ENCODE results near the gene BRAF.
"Not testable (repeated sequence)": the region's sequence is repeated elsewhere in the genome, so short reads cannot be mapped to it uniquely, and the experiment has no call there.

The BRAF gene

DNA sequence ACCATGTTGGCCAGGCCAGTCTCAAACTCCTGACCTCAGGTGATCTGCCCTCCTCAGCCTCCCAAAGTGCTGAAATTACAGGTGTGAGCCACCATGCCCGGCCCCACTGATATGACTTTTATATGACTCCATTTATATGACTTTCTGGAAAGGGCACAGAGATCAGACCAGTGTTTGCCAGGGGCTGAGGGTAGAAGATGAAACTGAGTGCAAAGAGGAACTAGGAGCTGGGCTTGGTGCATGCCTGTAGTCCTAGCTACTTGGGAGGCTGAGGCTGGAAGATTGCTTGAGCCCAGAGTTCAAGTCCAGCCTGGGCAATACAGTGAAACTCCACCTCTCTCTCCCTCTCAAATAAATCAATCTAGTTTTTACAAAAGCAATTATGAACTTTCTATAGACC is 7.5 kb downstream of the BRAF start:
- DNase-seq = no peak

DNA sequence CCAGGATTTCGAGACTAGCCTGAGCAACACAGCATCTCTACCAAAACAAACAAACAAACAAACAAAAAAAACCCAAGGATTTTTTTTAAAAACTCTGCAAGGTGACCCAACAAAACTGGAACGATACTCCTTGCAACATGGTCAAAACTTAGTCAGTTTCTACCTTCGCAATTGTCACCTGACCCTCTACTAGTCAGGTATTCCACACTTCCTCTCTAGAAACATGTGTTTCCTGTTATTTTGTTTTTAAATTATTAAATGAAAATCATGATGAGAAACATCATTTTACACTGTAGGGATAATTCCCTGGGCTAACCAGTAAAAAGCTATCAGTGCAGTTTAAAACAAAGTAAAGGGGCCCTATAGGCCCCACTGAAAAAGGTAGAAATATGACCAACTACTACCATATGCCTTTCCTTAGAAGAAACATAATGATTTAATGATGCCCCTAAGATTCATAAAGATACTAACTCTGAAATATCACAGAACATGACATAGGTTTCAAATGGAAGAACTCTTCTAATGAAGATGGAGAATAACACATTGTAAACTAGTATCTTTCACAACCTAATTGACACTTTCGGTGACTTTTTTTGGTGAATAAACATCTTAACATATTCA is 8.7 kb downstream of the BRAF start:
- DNase-seq = no peak

DNA sequence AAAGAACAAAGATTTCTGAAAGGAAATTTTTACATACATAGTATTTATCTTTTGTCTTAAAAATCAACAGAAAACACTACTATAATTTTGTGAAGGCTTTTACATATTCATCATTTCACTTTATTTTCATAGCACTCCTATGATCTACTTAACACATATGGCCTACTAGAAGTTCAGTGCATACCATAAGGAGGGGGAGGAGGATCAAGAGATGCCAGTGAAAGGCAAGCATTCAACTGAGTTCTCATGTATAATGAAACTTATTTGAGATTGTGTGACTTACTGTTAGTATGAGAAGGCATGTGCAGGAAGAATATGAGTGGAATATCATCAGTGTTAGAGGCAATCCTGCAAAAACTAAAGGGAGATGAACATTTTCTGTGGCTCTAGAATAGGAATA is 10.6 kb downstream of the BRAF start:
- DNase-seq = no peak

DNA sequence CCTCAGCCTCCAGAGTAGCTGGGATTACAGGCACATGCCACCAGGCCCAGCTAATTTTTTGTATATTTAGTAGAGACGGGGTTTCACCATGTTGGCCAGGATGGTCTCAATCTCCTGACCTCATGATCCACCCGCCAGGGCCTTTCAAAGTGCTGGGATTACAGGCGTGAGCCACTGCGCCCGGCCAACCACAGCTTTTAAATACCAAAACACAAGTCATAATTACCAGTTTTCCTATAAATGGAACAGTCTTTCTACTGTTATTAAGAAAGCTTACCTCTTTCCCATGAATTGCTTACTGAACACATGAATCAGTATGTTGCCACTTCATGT is 11.2 kb downstream of the BRAF start:
- DNase-seq = not testable (repeated sequence)

DNA sequence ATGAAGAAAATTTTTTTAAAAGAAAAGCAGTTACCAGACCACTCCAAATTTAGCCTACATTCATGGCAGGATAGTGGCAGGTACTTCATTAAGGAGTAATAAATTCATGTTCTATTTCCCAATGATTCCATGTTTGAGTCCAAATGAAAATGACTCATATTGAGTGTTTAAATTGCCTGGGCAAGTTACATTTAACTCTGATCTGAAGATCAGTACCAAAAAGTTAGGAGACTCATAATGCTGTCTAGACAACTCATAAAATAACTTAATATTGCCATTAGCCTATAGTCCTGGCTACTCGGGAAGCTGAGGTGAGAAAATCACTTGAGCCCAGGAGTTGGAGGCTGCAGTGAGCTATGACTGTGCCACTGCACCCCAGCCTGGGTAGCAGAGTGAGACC is 13.0 kb downstream of the BRAF start:
- DNase-seq = no peak

DNA sequence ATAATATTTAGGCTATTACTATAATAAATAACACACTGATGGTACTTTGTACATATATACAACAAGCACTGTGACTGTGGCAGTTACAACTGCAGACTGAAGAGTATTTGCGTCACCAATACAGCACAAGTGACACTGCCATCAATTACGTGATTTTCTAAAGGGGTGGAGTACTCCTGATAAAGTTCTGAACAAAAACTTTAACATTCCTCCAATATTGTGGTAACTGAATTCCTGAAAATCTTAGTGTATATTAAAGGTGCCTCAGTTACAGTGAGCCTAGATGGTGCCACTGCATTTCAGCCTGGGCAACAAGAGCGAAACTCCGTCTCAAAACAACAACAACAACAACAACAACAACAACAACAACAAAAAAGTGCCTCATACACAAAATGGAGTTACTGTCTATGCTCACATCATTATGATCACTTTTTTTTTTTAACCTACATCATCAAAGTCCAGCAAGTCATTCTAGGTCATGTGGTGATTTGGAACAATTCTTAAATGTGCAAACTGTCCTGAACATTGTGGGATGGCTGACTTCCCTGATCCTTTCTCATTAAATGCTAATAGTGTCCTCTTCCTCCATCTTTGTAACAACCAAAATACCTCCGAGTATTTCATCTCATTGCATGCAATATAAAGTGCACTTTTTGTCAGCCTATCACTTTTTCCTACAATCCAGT is 15.1 kb downstream of the BRAF start:
- no peak for DNase-seq

DNA sequence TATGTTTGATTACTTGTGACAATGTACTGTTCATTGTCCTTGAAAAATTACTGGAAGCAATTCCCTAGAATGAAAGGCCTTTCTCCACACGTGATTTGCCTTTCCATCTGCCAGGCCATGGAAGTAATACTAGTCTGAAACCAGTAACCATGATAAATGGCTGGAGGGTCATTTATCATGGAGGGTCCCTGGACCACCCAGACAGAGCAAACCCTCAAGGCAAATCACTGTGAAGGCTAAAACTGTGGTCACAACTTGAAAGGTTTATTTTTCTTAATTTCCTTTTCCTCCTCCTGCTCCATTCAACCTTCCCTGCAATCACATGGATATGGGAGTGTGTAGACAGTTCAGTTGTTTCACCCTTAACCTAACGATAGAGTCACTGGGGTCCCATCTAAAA is 16.4 kb downstream of the BRAF start:
- DNase-seq = no peak

DNA sequence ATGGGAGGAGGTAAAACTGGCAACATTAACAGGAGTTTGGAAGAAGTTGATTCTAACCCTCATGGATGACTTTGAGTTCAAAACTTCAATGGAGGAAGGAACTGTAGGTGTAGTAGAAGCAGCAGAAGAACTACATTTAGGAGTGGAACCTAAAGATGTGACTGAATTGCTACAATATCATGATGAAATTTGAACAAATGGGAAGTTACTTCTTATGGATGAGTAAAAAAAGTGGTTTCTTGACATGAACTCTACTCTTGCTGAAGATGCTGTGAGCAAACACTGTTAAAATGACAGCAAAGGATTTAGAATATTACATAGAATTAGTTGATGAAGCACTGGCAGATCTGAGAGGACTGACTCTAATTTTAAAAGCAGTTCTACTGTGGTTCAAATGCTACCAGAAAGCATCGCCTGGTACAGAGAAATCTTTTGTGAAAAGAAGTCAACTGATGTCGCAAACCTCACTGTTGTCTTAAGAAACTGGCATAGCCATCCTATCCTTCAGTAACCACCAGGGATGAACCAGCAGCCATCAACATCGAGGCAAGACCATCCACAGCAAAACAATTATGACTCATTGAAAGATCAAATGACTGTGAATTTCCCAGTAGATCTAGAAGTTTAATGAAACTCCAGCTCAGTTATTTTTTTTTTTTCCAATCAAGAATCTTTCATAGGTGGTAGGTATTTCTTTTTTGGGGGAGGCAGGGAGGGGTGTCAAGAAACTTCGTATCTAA is 20.8 kb downstream of the BRAF start:
- DNase-seq = peak; percentile 51

DNA sequence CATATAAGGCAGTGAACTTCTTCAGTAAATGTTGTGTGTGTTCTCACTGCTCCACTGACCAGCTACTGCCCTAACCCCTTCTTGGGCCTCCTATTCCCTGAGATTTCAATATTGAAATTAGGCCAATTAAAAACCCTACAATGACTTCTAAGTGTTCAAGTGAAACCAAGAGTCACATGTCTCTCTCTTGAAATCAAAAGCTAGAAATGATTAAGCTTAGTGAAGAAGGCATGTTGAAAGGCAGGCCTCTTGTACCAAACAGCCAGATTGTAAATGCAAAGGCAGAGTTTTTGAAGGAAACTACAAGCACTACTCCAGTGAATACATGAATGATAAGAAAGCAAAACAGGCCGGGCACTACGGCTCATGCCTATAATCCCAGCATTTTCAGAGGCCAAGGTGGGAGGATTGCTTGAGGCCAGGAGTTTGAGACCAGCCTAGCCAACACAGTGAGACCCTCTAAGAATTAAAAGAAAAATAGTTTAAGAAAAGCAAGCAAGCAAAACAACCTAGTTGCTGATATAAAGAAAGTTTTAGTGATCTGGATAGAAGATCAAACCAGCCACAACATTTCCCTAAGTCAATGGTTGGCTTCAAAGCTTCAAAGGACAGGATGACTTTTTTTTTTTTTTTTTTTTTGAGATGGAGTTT is 22.3 kb downstream of the BRAF start:
- no peak for DNase-seq

DNA sequence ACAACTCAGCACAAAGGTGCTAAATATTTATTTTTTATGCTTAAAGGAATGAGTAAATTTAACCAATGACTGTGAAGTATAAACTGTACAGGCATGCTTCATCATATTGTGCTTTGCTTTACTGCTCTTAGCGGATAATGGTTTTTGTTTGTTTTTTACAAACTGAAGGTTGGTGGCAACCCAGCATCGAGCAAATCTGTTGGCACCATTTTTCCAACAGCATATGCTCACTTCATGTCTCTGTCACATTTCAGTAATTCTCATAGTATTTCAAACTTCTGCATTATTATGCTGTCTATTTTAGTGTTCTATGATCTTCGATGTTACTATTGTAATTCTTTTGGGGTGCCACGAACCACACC is 22.8 kb downstream of the BRAF start:
- DNase-seq = no peak

DNA sequence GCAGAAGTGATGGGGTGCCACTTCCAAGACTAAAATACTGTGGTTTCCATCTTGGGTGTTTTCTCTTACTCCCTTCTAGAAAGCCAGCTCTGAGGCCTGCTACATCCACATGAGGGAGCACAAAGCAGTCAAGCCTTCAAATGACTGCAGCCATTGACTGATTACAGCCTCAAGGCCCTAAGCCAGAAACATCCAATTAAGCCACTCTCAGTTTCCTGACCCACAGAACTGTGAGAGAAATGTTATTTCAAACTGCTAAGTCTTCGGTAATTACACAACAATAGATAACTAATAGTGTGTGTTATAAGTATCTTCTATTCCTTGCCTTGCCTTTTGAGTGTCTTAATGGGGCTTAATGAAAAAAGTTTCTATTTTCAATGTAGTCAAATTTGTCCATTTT is 24.8 kb downstream of the BRAF start:
- no peak for DNase-seq

DNA sequence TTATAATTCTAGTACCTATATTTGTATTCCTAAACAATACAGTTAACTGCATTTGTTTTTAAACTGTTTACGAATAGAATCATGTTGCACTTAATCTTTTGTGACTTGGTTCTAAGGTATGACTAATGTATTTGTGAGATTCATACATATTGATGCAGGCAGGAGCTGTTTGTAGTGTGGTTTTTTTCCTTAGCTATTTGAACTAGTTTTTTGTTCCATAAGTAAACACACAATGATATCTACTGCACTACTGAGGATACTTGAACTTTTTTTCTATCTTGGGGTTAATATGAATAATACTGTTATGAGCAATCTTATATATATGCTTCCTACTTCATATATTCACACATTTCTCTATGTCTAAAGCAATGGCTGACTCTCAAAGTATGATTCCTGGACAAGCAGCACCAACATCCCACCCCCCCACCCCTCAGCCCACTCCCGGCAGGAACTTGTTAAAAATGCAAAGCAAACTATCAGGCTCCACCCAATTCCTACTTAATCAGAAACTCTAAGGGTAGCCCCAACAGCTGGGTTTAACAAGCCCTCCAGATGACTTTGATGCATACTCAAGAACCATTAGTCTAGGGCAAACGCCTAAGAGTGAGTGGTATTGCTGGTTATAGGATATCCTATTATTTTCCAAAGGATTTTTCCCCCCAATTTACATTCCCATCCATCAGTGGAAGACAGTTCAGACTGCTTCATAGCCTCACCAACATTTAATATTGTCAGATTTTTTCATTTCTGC is 25.8 kb downstream of the BRAF start:
- DNase-seq = no peak

DNA sequence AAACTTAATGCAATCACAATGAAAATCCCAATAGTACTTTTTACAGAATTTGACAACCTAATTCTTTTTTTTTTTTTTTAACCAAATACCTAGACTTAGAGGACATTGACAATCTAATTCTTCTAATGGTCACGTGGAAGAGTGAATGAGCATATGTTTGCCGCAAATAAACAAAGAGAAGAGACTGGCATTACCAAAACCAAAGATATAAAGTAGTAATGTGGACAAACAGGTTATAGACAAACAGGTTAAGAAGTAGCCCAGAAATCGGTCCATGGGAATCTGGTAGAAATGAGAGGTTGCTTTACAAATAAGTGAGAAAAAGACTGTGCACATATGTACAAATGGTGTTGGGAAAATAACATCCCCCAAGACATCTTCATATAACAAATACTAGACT is 27.7 kb downstream of the BRAF start:
- no peak for DNase-seq

DNA sequence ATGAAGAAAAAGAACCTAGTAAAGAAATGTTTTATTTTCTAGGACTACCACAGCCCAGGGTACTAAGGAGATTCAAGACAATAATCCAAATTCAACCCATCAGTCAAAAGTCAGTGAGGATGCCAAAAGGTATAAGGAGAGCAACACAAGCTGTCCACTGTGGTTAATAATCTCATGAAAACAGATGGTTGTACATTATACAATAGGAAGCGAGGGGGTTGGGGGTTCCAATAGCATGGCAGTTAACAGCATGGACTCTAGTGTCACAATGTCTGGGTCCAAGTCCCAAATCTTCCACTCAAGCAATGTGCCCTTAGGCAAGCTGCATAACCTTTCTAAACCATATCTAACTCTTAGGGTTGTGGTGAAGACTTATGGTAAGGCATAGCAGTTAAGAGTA is 35.1 kb downstream of the BRAF start:
- no peak for DNase-seq

DNA sequence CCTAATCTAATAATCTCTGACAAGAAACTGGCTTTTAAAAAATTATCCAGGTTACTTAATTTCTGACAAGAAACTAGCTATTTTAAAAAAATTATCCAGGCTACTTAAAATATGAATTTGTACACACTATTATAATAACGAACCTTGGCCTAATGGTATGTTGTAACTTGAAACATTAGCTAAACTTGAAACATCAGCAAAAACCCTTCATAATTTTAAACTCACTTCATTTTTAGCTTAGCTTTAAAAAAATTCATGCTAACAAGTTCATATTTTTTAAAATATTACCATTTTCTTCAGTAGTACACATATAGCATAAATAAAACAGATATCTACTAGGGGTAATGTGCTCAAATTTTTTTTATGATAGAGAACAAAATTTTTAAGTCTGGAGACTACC is 35.6 kb downstream of the BRAF start:
- DNase-seq = no peak

DNA sequence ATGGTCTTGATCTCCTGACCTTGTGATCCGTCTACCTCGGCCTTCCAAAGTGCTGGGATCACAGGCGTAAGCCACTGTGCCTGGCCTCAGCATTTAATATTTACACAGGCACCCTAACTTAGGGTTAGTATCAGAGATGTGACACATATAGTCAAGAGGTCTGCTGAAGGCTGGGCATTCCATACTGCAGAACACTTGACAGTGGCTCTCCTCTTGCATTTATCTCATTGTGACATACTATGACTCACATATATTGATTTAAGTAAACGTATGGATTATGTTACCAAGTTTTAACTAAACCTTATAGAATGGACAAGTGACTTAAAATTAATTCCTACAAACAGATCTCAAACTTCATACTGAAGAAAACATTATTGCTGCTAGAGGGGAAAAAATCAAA is 36.6 kb downstream of the BRAF start:
- no peak for DNase-seq

DNA sequence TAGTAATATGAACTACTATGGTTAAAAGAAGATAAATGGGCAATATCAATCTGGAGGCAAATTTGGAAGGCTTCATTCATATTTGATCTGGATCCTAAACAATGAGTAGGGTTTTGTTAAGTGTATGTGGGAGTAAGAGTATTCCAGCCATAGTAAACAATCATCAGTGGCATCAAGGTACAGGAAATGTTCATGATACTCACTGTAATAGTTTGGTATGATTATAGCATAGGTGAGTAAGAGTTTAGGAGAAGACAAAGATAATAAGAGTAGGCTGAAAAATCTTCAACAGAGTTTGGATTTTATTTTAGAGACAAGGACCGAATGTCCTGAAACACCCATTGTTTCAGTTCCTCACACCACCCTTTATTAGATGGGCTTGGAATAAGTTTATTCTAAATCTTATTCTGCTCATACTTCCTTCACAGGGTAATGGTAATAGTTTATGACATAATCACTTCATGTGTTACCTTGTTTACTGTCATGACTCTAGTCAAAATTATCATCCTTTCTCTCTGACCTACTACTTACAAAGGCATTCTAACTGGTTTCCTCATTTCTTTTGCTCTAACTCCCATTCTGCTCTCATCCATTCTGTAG is 38.9 kb downstream of the BRAF start:
- no peak for DNase-seq

DNA sequence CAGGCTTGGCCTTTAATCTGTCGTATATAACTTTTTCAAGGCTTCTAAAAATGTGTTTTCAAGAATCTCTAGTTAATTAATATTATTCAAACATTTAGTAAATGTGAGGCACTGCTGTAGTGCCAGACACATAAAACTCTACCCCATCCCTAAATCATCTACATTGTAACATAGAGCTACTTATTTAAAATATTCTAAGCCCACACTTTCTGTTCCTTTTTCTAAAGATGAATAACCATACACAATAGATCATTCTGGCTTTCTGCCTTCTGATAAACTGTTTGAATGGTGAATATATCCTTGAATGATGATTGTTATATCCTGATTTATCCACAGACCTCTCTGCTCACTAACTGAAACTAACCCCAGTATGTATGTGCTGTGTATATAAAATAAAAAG is 41.4 kb downstream of the BRAF start:
- no peak for DNase-seq

DNA sequence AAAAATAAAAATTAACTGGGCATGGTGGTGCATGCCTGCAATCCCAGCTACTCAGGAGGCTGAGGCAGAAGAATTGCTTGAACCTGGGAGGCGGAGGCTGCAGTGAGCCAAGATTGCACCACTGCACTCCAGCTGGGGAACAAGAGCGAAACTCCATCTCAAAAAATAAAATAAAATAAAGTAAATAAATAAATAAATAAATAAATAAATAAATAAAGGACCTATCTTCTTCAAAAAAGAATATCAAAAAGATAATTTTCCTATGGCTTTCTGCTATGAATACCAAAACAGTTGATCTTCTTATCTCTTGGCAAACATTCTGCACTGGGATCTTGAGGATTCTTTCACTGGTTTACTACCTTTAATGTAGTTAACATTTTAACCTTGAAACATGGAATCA is 41.9 kb downstream of the BRAF start:
- not testable (repeated sequence) for DNase-seq

DNA sequence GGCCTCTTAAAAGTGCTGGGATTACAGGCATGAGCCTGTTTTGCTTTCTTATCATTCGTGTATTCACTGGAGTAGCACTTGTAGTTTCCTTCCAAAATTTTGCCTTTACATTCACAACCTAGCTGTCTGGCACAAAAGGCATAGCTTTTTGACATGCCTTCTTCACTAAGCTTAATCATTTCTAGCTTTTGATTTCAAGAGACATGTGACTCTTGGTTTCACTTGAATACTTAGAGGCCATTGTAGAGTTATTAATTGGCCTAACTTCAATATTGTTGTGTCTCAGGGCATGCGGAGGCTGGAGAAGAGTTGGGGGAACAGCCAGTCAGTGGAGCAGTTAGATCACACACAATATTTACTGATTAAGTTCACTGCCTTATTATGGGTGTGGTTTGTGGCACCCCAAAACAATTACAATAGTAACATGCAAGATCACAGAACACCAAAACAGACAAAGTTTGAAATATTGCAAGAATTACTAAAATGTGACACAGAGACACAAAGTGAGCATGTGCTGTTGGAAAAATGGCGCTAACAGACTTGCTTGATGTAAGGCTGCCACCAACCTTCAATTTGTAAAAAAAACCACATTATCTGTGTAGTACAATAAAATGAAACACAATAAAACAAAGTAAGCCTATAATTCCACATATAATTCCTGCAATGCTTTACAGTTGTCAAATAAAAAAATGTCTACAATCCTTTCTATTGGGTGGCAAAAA is 43.1 kb downstream of the BRAF start:
- DNase-seq = no peak

DNA sequence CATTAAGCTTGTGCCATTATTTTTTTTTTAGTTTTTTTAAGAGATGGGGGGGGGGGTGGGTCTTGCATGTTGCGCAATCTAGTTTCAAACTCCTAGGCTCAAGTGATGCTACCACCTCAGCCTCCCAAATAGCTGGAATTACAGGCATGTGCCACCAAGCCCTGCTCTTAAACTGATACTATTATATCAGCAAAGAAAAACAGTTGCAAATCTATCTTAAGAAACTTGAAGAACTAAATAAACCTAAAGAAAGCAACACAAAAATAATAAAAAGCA is 47.5 kb downstream of the BRAF start:
- no peak for DNase-seq

DNA sequence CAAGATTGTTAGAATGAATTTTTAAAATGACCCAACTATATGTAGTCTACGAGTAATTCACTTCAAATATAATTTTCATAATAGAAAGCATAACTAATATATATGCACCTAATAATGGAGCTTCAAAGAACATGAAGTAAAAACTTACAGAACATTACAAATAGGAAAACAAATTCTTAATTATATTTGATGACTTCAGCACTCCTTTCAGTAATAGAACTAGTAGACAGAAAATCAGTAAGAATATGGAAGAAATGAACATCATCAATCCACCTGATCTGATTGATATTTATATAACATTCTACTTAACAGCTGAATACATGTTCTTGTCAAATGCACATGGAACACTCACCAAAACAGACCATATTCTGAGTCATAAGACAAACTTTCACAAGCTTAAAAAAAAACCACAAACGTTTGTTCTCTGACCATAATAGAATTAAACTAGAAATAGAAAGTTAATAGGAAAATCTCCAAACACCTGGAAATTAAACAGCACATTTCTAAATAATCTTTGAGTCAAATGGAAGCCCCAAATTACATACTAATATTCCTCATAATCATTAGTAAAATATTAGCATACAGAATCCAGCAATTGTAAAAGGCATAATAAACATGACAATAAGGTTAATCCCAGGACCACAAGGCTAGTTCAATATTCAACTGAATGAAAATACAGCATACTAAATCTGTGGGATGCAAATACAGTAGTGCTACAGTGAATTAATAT is 48.0 kb downstream of the BRAF start:
- DNase-seq = peak; percentile 40

All from inflammatory macrophage treated with lipopolysaccharide for 4 hours (primary cell).